Tibial nerve (tissue), 4 donors: Measurements from ENCODE around the gene KRT26. TPM values are rescaled to one million over a fixed set of nuclear protein-coding genes. Genes with fewer than 3 reads are reported as not detected.

Experiments
- DNase-seq, 2 donors: peaks; one replicate each; pipeline ENCODE4 v3.0.0-alpha.2; 2019; ENCODE audit warnings: low spot score in 2 of 2
- H3K27ac ChIP-seq, 4 donors: fragments of 200-600 bp; sonication (generic) in 3 of 4; one replicate each; pipeline ENCODE4 v1.5.1; 2017 to 2019; ENCODE audit warnings: mild to moderate bottlenecking in 1 of 4
- H3K27me3 ChIP-seq, 2 donors: fragments of 200-600 bp; sonication (generic) in 1 of 2; one replicate each; pipeline versions ENCODE4 v1.5.1 to v1.6.0; 2017 to 2019
- H3K36me3 ChIP-seq, 3 donors: fragments of 200-600 bp; sonication (generic); one replicate each; pipeline ENCODE4 v1.5.1; 2018 to 2019
- H3K4me1 ChIP-seq, 4 donors: fragments of 200-600 bp; sonication (generic) in 3 of 4; one replicate each; pipeline ENCODE4 v1.5.1; 2017 to 2019
- H3K4me3 ChIP-seq, 4 donors: fragments of 200-600 bp; sonication (generic) in 3 of 4; one replicate each; pipeline ENCODE4 v1.5.1; 2017 to 2019; ENCODE audit warnings: mild to moderate bottlenecking in 1 of 4, moderate library complexity in 1 of 4
- H3K9me3 ChIP-seq, 4 donors: fragments of 200-600 bp; sonication (generic) in 3 of 4; one replicate each; pipeline ENCODE4 v1.5.1; 2017 to 2019
- EP300 ChIP-seq, 2 donors: sonication (generic); formaldehyde crosslinking; IDR thresholded peaks; one replicate each; pipeline ENCODE4 v1.6.1; 2017; ENCODE audit warnings: antibody characterized with exemption in 2 of 2, mild to moderate bottlenecking in 1 of 2
- POLR2A ChIP-seq, 2 donors: fragments of 450-650 bp; IDR thresholded peaks; one replicate each; pipeline ENCODE4 v1.6.1; 2017; ENCODE audit warnings: antibody characterized with exemption in 2 of 2, mild to moderate bottlenecking in 2 of 2, moderate library complexity in 2 of 2
- WGBS, 2 donors: methylation state at CpG; one replicate each; pipeline ENCODE4 v1.1.5; 2018; 5-methylcytosine and 5-hydroxymethylcytosine counted together
- total RNA-seq, 4 donors: library from RNA; depleted of rRNA; stranded (reverse); fragments of >200 nt; gene quantifications; one replicate each; pipeline ENCODE4 v1.1.0, GENCODE V29; 2016
- TF ChIP-seq, protein P1 (sequence below), 5 experiments: fragments of 200-600 bp in 3 of 5; fragments of 450-650 bp in 2 of 5; sonication (generic) in 3 of 5; IDR thresholded peaks; one replicate each; pipeline ENCODE4 v1.5.1; 2016 to 2019; ENCODE audit warnings: antibody characterized with exemption in 5 of 5, mild to moderate bottlenecking in 3 of 5, moderate library complexity in 2 of 5

The KRT26 gene
- total RNA-seq, 4 donors from 2014 or later, result not detected

DNA sequence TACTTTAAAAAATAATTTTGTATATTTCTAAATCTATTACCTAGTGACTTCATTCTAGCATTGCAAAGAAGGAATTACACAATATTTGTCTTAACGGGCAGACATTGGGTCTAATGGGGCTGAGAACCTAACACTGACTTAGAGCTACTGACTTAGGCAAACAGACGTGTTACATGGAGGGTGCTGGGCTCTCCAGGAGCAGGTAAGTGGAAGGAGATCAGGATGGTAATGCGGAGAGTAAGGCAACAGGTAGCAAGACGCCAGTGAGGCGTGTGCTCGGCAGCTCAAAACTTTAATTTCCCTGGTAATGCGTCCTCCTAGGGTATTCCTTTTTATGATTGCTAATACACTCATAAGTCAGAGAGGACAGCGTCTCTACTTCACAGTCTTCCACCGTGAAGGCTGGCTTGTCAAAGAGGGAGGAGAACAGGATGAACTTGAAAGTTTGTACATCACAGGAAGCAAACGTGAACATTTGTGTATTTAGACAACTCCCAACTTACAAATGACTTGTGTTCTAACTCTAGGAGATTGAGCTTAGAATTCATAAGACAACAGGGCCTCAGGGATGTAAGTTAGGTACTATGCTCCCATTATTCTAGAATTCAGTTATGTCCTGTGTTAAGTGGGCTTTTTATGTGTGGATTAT, 23.1 kb upstream of the KRT26 start:
- Histone ChIP-seq H3K4me3 (no peak overlapping the region), H3K9me3 (no peaks in the 10 kb centered on the region), H3K36me3 (no peaks in the 10 kb centered on the region), H3K27ac (no peak overlapping the region), H3K4me1 (peaks cover 0 to 20% (median 3%) of the 10 kb centered on the region in 4 donors), H3K27me3 (peaks cover 0 to 28% of the 10 kb centered on the region in 2 donors)
- WGBS, 2 donors, result 77% methylated on average over 10 of the region's 10 CpGs
- no peak for DNase-seq
- TF ChIP-seq POLR2A (IDR thresholded peaks at IDR 0.05) (no peak), EP300 (IDR thresholded peaks at IDR 0.05) (no peak)
- TF ChIP-seq, protein P1, sequence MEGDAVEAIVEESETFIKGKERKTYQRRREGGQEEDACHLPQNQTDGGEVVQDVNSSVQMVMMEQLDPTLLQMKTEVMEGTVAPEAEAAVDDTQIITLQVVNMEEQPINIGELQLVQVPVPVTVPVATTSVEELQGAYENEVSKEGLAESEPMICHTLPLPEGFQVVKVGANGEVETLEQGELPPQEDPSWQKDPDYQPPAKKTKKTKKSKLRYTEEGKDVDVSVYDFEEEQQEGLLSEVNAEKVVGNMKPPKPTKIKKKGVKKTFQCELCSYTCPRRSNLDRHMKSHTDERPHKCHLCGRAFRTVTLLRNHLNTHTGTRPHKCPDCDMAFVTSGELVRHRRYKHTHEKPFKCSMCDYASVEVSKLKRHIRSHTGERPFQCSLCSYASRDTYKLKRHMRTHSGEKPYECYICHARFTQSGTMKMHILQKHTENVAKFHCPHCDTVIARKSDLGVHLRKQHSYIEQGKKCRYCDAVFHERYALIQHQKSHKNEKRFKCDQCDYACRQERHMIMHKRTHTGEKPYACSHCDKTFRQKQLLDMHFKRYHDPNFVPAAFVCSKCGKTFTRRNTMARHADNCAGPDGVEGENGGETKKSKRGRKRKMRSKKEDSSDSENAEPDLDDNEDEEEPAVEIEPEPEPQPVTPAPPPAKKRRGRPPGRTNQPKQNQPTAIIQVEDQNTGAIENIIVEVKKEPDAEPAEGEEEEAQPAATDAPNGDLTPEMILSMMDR (IDR thresholded peaks at IDR 0.05), result no peak

DNA sequence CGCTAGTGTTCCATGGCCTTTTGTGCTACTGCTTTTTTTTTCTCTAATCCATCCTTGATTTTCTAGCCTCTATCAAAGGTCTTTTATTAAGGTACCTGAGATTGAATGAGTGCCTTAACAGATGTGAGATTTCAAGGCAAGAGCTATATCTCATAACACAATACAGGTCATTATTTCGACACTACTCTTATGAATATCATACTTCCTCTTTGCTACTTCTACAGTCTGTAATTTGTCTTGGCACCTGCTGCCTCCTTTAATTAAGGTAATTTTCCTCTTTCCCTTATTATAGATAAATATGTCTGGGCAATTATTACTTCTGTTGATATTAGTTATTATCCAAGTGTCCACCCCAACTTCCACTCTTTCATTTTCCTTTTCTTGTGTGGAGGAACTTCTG, 22.5 kb upstream of the KRT26 start:
- TF ChIP-seq EP300 (IDR thresholded peaks at IDR 0.05), result no peak
- TF ChIP-seq, protein P1 (IDR thresholded peaks at IDR 0.05), result no peak
- TF ChIP-seq POLR2A (IDR thresholded peaks at IDR 0.05), result no peak
- WGBS, 2 donors, result 92 to 93% methylated on average over 2 of the region's 2 CpGs
- no peaks in the 10 kb centered on the region for H3K9me3 ChIP-seq
- no peak overlapping the region for H3K4me3 ChIP-seq
- no peaks in the 10 kb centered on the region for H3K36me3 ChIP-seq
- H3K27me3 ChIP-seq, result peaks cover 0 to 21% of the 10 kb centered on the region in 2 donors
- no peak overlapping the region for H3K27ac ChIP-seq
- H3K4me1 ChIP-seq, result peaks cover 0 to 25% (median 3%) of the 10 kb centered on the region in 4 donors
- DNase-seq, result no peak

- no peak overlapping the region for H3K27ac ChIP-seq
- TF ChIP-seq, protein P1 (IDR thresholded peaks at IDR 0.05), result no peak
- TF ChIP-seq POLR2A (IDR thresholded peaks at IDR 0.05), result no peak
- TF ChIP-seq EP300 (IDR thresholded peaks at IDR 0.05), result no peak
- H3K4me3 ChIP-seq, result no peak overlapping the region
- H3K27me3 ChIP-seq, result peaks cover 0 to 17% of the 10 kb centered on the region in 2 donors
- peaks cover 0 to 32% (median 3%) of the 10 kb centered on the region in 4 donors for H3K4me1 ChIP-seq
- H3K9me3 ChIP-seq, result no peaks in the 10 kb centered on the region
- no peak for DNase-seq
- 53 to 66% methylated on average over 10 of the region's 10 CpGs for WGBS, 2 donors
- H3K36me3 ChIP-seq, result no peaks in the 10 kb centered on the region
These were observed 21.8 kb upstream of the KRT26 start for GRCh38 chr17:40793832-40794231.

- DNase-seq, result peak in 1 of 2 donors; percentile 21
- H3K9me3 ChIP-seq, result no peaks in the 10 kb centered on the region
- WGBS, 2 donors, result 19% methylated on average over 6 of the region's 6 CpGs
- peaks cover 0 to 37% (median 3%) of the 10 kb centered on the region in 4 donors for H3K4me1 ChIP-seq
- H3K27me3 ChIP-seq, result peaks cover 0 to 7% of the 10 kb centered on the region in 2 donors
- H3K27ac ChIP-seq, result peak overlapping the region in 3 of 4 donors; percentile 37 to 79 (median 61)
- no peak overlapping the region for H3K4me3 ChIP-seq
- TF ChIP-seq EP300 (IDR thresholded peaks at IDR 0.05) (peak in 1 of 2 donors; percentile 46), POLR2A (IDR thresholded peaks at IDR 0.05) (no peak)
- TF ChIP-seq, protein P1 (IDR thresholded peaks at IDR 0.05), result peak; percentile 47 to 82 (median 67)
- H3K36me3 ChIP-seq, result no peaks in the 10 kb centered on the region
These were observed 19.9 kb upstream of the KRT26 start for GRCh38 chr17:40791787-40792436.

DNA sequence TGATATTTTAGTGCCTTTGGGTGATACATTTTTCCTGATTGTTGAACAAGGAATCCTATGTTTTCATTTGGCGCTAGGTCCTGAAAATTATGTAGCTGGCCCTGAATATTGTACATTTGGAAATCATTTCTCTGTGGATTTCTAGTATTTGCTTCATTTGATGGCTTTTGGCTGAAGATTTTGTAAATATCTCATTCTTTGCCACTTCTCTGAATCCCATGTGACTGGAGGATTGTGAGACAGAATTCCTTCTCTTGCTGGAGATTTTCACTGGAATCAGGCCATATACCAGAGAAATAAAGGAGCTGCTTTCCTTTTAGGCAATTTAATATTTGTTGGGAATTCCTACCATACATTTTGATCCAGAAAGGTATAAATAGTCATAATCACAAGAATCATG, 19.1 kb upstream of the KRT26 start:
- H3K9me3 ChIP-seq, result no peaks in the 10 kb centered on the region
- H3K4me1 ChIP-seq, result peaks cover 0 to 37% (median 3%) of the 10 kb centered on the region in 4 donors
- peaks cover 0 to 2% of the 10 kb centered on the region in 2 donors for H3K27me3 ChIP-seq
- no peaks in the 10 kb centered on the region for H3K36me3 ChIP-seq
- no peak overlapping the region for H3K4me3 ChIP-seq
- TF ChIP-seq, protein P1 (IDR thresholded peaks at IDR 0.05), result no peak
- TF ChIP-seq POLR2A (IDR thresholded peaks at IDR 0.05) (no peak), EP300 (IDR thresholded peaks at IDR 0.05) (peak; percentile 43 to 60)
- DNase-seq, result peak in 1 of 2 donors; percentile 26
- 14 to 30% methylated on average over 1 of the region's 1 CpG for WGBS, 2 donors
- H3K27ac ChIP-seq, result peak overlapping the region in 3 of 4 donors; percentile 37 to 79 (median 61)
